ENCODE measurements around the gene ARPP19.
"Not testable (repeated sequence)": the region's sequence is repeated elsewhere in the genome, so short reads cannot be mapped to it uniquely, and the experiment has no call there.

The ARPP19 gene

DNA sequence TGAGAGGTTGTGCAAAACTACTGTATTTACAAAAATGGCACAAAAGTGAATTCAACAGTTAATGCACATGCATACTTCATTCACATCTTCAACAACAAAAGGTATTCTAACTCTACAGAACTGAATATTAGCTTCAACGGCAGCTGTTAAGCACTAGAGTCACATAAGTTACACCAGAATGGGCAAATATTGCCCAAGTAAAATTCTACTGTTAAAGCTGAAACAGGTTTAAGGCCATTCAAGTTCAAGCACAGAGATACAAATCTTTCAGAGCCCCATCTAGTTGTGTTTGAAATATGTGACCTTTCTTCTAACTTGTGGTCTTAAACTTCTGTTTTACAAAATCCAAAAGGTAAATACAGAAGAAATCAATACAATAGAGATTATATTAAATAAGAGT lies 17.6 kb downstream of the ARPP19 start:
- not testable (repeated sequence) for FAIRE-seq

DNA sequence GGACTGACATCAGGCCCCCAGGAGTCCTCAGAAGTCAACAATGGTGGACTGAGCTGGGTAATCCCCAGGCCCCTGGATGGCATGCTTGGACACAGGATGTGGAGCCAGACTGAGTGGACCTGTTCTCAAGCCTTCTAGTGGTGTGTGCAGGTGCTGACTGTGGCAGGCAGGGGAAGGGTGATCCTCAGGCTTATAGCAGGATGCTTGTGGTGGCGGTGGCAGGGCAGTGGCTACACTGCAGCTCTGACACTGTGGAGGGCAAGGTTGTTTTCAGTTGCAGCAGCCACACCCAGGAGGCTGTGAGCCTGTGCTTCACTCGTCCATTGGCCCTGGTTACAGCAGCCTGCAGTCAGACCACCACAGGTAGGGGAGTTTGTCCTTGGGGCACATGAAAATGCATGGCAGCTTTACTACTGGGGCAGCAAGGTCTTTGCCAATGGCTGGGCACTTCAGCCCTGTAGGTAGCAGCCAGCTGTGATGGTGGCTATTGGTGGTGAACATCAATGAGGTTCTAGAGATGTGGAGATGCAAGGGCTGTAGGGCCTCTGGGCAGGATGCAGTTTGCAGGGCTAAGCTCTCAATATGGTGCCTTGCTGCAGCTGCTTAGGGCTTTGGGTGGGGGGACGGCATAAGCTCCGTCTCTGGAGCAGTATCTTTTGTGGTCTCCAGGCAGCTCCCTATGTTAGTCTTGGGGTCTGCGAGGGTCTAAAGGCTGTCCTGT lies 22.6 kb downstream of the ARPP19 start:
- FAIRE-seq: no peak

DNA sequence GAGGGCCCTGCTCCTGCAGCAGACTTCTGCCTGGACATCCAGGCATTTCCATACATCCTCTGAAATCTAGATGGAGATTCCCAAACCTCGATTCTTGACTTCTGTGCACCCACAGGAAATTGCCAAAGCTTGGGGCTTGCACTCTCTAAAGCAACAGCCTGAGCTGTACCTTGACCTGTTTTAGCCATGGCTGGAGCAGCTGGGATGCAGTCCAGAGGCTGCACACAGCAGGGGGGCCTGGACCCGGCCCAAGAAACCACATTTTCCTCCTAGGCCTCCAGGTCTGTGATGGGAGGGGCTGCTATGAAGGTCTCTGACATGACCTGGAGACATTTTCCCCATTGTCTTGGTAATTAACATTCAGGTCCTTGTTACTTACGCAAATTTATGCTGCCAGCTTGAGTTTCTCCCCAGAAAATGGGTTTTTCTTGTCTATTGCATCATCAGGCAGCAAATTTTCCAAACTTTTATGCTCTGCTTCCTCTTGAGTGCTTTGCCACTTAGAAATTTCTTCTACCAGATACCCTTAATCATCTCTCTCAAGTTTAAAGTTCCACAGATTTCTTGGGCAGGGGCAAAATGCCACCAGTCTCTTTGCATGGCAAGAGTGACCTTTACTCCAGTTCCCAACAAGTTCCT lies 28.3 kb downstream of the ARPP19 start:
- no peak for FAIRE-seq

DNA sequence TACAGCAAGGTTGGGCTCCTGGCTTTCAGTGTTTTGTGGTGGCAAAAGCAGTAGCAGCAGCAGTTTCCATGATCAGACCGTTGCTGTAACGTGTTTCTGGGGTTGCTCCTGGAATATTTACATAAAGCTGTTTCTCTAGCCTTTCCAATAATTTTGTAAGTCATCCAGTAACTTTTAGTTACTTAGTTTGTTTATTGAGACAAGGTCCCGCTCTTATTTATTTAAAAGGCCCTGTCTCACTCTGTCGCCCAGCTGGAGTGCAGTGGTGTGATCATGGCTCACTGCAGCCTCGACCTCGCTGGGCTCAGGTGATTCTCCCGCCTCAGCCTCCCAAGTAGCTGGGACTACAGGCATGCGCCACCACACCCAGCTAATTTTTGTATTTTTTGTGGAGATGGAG lies 31.4 kb downstream of the ARPP19 start:
- no peak for FAIRE-seq

DNA sequence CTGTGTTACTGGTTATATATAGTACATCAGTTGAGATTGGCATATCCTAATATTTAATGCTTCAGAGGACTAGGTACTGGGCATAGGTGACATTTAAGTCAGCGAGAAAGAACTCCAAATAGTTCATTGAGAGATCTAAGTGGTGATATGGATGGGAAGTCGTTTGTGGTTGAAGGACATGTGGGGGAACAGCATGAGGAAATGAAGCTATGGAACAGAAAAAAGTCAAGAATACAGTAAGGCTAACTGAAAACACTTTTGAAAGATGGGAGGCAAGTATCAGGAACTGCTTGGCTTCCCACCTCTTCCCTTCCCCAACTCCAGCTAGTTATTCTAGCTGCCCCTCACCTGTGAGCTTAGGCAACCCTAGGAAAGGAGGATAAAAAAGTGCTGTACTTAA lies 36.4 kb downstream of the ARPP19 start:
- FAIRE-seq: no peak

DNA sequence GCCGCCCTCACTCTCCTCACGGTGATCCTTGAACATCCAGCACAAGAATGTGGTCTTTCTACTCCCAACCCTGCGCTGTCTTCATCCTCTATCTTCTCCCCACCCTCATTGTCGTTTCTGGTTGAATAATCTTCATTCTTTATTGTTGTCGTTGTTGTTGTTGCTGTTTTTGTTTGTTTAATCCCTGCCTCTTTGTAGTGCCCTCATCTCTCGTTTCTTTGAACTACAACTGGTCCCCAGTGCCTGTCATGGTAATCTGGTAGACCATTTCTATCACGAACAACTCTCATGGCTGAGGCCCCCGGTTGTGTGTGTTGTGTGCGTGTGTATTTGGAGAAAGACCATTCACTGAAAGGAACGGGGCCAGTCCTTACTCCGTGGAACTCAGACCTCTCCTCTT lies 38.9 kb downstream of the ARPP19 start:
- FAIRE-seq: no peak

DNA sequence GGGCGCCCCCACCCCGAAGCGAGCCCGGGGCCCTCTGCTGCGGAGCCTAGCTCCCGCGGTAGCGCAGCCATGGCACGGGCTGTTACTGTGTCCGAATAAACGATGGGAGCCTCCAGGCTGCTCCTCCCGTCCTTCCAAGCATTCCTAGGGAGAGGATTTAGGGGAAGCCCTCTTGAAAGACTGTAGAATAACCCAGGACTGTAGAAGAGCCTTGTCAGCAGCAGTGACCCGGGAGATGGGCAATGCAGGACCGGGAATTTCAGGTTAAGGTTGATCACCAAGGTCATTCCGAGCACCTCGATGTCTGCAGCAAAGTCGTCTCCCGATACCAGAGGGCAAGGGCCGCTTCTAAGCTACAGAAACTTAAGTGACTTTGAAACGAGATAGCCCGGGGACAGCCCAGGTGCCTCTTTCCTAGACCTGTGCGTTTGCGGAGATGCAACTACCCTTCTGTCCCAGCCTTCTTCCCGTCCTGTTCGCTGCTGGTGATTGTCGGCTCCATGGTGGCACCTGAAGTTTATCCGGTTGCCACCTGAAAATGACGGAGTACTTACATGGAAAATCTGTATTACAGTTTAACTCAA lies 39.4 kb downstream of the ARPP19 start:
- FAIRE-seq: no peak

DNA sequence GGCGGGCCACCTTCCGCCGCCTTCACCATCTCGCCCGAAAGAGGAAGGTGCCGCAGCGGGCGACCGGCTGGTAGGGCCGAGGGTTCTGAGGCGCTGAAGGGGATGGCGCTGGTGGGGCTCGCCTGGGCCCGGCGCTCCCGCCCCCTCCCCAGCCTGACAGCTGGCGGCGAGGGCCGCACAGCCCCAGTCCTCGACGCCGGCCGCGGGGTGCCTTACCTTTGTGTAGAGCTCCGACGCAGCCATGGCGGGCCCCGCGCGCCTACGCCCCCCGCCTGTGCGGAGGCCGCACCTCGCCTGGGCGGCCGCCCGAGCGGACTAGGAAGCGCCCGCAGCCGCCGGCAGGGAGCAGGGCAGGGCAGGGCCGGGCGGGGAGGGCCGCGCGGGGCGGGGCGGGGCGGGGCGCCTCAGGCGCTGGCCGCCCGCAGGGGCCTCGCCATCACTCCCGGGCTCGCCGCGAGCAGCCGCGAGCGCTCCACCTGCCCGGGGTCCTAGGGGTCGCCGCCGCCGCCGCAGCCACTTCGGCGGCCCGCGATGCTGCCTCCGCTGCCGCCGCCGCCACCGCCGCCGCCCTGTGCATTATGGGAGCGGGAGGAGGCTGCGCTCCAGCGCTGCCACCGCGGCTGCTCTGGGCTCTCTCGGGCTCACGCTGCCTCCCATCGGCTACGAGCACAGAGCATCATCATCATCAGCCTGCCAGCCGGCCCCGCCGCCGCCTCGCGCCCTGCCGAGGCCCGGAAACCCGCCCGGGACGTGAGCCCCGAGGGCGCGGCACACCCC lies 40.1 kb downstream of the ARPP19 start, which contains the start of gene MYO5A:
Gene MYO5A (minus strand): TSS at position 317 of the 777 bp plus-strand sequence. CDS start 74 bp downstream, at position 243.
- FAIRE-seq: no peak

DNA sequence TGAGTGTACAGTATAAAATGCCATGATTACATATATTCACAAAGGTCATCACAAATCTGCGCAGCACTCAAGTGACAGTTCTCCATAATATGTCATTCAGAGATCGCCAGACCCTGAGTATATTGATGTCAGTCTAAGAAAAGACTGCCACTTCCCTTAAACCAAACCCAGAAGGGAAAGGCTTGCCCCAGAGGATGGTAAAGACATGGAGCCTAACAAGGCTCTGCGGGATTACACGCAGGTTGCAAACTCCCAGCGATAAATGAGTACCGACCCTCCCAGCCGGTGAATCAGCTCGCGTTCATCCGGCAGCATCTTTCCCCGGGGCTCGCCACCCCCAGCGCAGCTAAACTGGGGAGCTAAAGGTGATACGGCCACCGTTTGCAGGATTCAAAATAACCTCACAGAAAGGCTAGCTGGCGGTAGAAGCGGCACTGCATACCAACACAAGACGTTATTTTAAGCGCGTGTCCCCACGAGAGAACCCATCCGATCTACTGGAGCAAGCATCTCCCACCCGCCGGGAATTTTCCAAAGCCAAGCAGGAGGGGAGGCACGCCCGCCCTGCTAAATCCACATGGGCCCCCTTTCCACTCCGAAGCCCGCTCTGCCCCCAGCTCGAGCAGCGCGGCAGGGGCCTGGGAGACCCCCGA lies 40.8 kb downstream of the ARPP19 start:
- FAIRE-seq: no peak

DNA sequence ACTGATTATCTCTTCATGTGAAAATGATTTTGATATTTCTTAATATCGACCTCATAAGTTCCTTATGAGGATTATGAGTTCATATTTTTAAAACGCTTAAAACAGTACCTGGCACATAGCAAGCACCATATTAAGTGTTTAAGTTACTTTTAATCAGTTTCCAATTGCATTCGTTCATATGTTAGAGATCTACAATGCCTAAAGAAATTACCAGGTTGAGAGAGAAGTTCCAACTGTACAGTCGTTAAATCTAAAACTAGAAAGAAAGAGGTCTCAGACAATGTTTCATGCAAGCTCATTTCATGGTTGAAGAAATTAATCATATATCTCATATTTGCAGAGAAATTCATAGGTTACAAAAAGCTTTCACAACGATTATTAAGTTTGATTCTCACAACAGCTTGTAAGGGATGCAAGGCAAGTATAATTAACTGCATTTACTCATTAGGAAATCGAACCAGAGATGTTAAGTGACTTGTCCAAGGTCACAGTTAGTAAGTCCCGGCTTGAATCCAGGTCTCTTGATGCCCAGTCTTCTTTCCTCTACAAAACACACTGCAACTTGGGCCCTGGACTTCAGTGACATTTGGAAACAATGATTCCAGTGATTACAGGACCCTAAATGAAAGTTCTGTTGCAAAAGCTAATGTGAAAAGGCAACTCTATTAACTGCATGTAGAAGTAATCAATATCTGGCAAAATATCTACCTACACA lies 41.5 kb downstream of the ARPP19 start:
- no peak for FAIRE-seq

DNA sequence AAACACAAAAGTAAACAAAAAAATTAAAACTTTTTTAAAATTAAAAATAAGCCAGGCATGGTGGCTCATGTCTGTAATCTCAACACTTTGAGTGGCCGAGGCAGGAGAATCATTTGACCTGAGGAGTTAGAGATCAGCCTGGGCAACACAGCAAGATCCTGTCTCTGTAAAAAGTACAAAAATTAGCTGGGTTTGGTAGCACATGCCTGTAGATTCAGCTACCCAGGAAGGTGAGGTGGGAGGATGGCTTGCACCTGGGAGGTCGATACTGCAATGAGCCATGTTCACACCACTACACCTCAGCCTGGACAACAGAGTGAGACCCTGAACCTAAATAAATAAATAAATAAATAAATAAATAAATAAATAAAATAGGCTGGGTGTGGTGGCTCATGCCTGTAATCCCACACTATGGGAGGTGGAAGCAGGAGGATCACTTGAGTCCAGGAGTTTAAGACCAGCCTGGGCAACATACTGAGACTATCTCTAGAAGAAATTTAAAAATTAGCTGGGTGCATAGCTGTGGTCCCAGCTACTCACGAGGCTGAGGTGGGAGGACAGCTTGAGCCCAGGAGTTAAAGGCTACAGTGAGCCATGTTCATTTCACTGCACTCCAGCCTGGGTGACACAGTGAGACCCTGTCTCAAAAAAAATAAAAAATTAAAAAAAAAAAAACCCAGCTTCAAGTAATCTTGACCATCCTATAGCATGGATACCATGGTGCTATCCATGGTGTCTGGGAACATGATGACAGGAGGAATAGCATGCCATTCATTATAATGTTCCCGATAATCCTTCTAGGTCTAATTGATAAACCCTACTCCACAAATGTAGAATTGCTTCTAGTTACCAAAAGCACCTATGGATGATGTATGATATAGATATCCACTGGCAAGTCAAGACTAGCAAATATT lies 44.4 kb downstream of the ARPP19 start:
- no peak for FAIRE-seq

DNA sequence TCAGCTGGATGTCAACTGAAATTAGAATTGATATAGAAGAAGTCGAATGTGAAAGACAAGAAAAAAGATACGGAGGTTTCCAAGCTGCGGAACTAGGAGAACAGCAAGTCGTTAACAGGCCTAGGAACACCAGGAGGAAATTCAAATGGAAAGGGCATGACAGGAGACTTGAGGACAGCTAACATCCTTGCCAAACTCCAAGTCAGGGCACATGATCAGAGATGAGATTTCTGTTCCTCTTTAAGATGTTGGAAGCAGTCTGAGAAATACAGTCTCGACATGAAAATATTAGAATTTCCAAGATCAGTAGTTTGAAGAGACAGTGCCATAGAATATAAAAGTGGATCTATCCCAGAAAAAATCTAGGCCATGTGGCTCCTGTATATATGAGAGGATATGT lies 45.2 kb downstream of the ARPP19 start:
- no peak for FAIRE-seq

DNA sequence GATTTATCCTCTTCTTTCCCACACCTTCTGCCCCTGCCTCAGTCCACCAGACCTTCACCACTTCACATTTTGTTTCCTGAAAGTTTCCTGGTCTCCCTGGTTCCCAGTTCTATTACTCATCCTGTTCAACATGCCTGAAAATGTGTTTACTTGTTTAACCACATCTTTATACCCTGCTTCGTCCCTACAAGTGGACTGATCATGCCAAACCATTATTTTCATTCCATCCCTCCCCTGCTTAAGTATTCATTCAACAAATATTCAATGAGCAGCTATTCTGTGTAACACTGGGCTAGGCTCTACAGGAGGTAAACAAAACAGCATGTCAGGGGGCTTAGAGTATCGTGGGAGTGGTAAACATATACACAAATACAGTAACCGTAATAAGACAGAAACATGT lies 45.6 kb downstream of the ARPP19 start:
- no peak for FAIRE-seq

DNA sequence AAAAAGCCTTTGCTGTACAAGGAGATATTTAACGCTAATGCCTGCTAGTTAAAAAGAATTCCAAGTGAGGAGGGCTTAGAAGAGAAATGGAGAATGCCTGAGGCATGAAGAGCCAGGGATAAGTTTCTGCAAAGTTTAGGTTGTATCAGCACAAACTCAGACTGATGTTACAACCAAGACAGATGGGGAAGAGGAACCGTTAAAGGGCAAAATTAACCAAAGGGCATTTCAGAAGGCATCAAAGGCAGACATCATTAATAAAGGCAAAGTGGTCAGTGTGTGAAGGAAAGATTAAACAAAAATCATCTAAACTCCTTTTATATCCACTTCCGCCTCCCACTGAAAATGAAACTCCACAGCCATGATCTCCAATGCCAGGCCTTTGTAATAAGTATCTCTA lies 47.1 kb downstream of the ARPP19 start:
- no peak for FAIRE-seq

DNA sequence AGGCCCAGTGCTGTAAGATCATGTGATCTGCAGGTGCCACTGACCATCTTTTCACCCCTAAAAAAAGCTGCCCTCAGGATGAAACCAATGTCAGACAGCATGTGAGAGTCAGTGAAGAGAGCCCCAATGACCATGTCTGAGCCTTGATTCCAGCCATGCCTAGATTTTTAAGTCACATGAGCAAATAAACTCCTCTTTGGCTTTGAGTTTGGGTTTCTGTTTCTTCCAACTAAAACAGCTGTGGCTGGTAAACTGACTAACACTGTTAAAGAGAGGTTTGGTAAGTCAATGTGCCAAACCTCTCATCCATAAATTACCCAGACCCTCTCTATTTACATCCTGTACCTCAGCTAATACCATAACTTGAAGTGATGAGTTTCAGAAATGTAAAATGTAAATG lies 48.4 kb downstream of the ARPP19 start:
- no peak for FAIRE-seq

DNA sequence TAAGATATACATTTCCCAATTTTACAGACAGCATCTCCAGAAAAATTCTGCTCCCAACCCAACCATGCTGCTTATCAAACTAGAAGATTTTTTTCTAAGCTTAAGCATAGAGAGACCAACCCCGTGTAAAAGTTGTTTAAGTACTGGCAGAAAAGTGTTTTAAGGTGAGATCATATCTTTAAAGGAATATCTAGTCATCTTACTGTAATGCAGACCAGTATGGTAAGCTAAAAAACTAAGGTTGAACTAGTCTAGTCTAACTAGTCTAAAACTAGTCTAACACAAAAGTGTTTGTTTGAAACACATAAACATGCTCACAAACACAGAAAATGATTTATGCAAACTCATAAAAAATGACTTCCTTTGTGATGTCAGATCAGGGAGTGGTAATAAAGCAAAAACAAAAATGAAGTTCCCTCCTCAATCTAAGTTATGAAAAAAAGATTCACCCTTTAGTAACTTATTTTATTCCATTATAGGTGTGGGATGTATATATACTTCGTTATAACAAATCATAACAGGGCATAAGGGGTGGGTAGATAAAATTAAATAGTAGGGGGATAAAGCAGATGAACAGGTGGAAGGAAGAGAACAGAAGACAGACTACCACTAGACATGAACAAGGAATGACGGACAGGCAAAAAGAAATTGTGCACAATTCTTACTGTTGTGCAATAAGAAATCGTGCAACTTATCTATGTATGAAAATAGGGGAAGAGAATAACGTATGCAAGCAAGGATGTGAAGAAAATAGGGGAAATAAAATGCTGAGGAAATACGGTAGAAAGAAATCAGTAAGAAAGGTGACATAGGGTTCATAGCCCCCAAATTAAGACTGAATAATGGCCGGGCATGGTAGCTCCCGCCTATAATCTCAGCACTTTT lies 50.1 kb downstream of the ARPP19 start:
- no peak for FAIRE-seq

DNA sequence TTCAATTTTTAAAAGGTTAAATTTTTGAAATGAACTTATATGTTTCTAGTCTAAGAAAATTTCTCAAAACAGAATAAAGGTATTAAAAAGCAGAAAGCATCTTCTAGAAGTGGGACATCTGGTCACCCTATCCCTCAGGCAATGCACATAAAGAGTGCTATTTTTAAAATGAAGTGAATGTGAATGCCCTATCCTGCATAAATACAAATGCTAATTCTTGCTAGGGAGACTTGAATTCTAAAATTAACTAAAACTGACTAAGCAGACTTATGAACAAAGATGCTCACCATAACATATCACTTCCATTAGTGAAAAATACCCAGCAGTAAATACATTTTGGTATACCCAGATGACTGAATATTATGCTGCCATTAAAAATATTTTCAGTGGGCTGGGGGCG lies 51.8 kb downstream of the ARPP19 start:
- no peak for FAIRE-seq

DNA sequence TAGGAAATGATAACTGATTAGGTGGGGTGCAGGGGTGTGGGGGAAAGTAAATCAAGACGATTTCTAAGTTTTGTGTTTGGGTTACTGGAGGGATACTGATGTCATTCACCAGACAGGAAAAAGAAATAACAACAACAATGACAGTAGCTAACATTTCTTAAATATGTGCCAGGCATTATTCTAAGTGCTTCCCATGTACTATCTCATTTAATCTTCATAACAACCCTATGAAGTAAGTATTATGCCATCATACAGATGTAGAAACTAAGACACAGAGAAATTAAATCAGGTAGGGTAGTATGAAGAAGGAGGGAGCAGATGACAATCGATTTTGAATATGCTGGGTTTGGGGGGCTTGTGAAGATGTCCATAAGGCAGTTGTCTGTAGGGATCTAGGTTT lies 53.5 kb downstream of the ARPP19 start:
- no peak for FAIRE-seq

DNA sequence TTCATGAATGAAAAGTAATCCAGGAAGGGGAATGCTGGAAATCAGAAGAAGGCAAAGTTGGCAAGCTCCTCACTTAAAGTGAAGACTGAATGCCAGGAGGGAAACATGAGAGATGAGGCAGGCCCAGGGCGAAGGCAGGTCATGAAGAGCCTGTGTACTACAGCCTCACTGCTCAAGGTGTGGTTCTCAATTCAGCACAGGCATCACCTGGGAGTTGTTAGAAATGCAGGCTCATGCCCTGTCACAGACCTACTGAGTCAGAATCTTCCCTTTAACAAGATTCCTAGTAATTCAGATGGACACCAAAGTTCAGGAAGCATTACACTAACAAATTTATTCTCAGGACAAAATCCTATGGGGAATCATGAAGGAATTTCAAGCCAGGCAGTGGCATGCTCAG lies 54.3 kb downstream of the ARPP19 start:
- FAIRE-seq: no peak

DNA sequence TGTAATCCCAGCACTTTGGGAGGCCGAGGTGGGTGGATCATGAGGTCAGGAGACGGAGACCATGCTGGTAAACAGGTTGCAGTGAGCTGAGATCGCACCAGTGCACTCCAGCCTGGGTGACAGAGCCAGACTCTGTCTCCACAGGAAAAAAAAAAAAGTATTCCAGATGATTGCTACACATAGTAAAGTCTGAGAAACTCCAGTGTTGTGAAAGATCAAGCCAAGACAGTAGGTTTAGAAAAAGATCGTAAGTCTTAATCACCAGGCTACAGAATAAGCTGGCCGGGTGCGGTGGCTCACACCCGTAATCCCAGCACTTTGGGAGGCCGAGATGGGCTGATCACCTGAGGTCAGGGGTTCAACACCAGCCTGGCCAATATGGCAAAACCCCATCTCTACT lies 56.0 kb downstream of the ARPP19 start:
- FAIRE-seq: not testable (repeated sequence)
